Gastrocnemius medialis (tissue), 4 donors: ENCODE measurements around the gene SLC35B2. TPM values are rescaled to one million over a fixed set of nuclear protein-coding genes. Genes with fewer than 3 reads are reported as not detected.

Experiments
- ATAC-seq, 2 donors: fragments of 150-250 bp; one replicate each; pipeline ENCODE4 v1.9.1; 2016
- DNase-seq, 2 donors: peaks; one replicate each; pipeline ENCODE4 v3.0.0-alpha.2; 2019
- H3K27ac ChIP-seq, 4 donors: fragments of 200-600 bp; sonication (generic); 1 replicate in 1 of 4; 2 replicates in 3 of 4; pipeline ENCODE4 v1.5.1; 2016 to 2018; ENCODE audit warnings: mild to moderate bottlenecking in 2 of 4, moderate library complexity in 1 of 4
- H3K27me3 ChIP-seq, 3 donors: fragments of 200-600 bp; sonication (generic) in 2 of 3; 1 replicate in 1 of 3; 2 replicates in 2 of 3; pipeline versions ENCODE4 v1.5.1 to v1.6.0; 2016 to 2019; ENCODE audit warnings: mild to moderate bottlenecking in 1 of 3, moderate library complexity in 1 of 3
- H3K36me3 ChIP-seq, 2 donors: fragments of 200-600 bp; sonication (generic) in 1 of 2; one replicate each; pipeline ENCODE4 v1.5.1; 2017 to 2018
- H3K4me1 ChIP-seq, 2 donors: fragments of 200-600 bp; sonication (generic) in 1 of 2; one replicate each; pipeline ENCODE4 v1.5.1; 2016 to 2017; ENCODE audit warnings: mild to moderate bottlenecking in 2 of 2
- H3K4me3 ChIP-seq, 4 donors: fragments of 200-600 bp; sonication (generic) in 3 of 4; 1 replicate in 1 of 4; 2 replicates in 3 of 4; pipeline ENCODE4 v1.5.1; 2016 to 2019; ENCODE audit warnings: mild to moderate bottlenecking in 2 of 4
- H3K9me3 ChIP-seq, 3 donors: fragments of 200-600 bp; sonication (generic) in 2 of 3; 1 replicate in 1 of 3; 2 replicates in 2 of 3; pipeline ENCODE4 v1.5.1; 2016 to 2019
- POLR2A ChIP-seq, 2 donors: fragments of 450-650 bp; IDR thresholded peaks; one replicate each; pipeline ENCODE4 v1.6.1; 2017; ENCODE audit warnings: antibody characterized with exemption in 2 of 2, mild to moderate bottlenecking in 2 of 2, moderate library complexity in 2 of 2
- in situ Hi-C, 4 donors: fragments of 200-750 bp; cut with MboI; loops; one replicate each; pipeline versions ENCODE4 v1.15.0 to v1.8.0; 2017; ENCODE audit warnings: low sequenced_read_pairs in 4 of 4
- intact Hi-C: fragments of 100-400 bp; cut with DNase I; formaldehyde crosslinking; loops from one replicate; pipeline ENCODE4 v1.15.1; 2023; ENCODE audit warnings: low total_unique reads
- total RNA-seq, 4 donors: library from RNA; depleted of rRNA; stranded (reverse); fragments of >200 nt; gene quantifications; one replicate each; pipeline versions ENCODE4 v1.1.0 to v1.2.3, GENCODE V29; 2016
- TF ChIP-seq, protein P1 (sequence below), 5 experiments: fragments of 450-650 bp in 3 of 5; fragments of 200-600 bp in 2 of 5; sonication (generic) in 2 of 5; IDR thresholded peaks in 4 of 5; conservative IDR thresholded peaks in 1 of 5; 1 replicate in 4 of 5; 2 replicates in 1 of 5; pipeline ENCODE4 v1.5.1; 2016 to 2019; ENCODE audit warnings: antibody characterized with exemption in 5 of 5, mild to moderate bottlenecking in 3 of 5, moderate library complexity in 3 of 5

Gene SLC35B2
- total RNA-seq, 4 donors from 2014 or later, result 14.9 to 35.9 (median 21.4) TPM

GRCh38 chr6:44230034-44230675 lies 27.2 kb downstream of the SLC35B2 start:
- H3K9me3 ChIP-seq, result no peaks in the 10 kb centered on the region
- no peak overlapping the region for H3K4me3 ChIP-seq
- H3K27me3 ChIP-seq, result no peaks in the 10 kb centered on the region
- TF ChIP-seq, protein P1, sequence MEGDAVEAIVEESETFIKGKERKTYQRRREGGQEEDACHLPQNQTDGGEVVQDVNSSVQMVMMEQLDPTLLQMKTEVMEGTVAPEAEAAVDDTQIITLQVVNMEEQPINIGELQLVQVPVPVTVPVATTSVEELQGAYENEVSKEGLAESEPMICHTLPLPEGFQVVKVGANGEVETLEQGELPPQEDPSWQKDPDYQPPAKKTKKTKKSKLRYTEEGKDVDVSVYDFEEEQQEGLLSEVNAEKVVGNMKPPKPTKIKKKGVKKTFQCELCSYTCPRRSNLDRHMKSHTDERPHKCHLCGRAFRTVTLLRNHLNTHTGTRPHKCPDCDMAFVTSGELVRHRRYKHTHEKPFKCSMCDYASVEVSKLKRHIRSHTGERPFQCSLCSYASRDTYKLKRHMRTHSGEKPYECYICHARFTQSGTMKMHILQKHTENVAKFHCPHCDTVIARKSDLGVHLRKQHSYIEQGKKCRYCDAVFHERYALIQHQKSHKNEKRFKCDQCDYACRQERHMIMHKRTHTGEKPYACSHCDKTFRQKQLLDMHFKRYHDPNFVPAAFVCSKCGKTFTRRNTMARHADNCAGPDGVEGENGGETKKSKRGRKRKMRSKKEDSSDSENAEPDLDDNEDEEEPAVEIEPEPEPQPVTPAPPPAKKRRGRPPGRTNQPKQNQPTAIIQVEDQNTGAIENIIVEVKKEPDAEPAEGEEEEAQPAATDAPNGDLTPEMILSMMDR (IDR thresholded peaks at IDR 0.05 in 4 of 5, conservative IDR thresholded peaks at IDR 0.05 in 1 of 5), result no peak
- no peak for TF ChIP-seq POLR2A (IDR thresholded peaks at IDR 0.05)
- peaks cover 0 to 8% of the 10 kb centered on the region in 2 donors for H3K36me3 ChIP-seq
- intact Hi-C loops, result no loop called here
- DNase-seq (no peak), ATAC-seq (no peak)
- peak overlapping the region; percentile 95 to 99 (median 98) for H3K27ac ChIP-seq
- H3K4me1 ChIP-seq, result peaks cover 77 to 81% of the 10 kb centered on the region in 2 donors
- in situ Hi-C loops, result loop anchor here in 2 of 4 donors (10.0 to 25.0 kb wide), 2 partner anchors 55 to 118 kb away; no protein-coding TSS in a partner anchor

DNA sequence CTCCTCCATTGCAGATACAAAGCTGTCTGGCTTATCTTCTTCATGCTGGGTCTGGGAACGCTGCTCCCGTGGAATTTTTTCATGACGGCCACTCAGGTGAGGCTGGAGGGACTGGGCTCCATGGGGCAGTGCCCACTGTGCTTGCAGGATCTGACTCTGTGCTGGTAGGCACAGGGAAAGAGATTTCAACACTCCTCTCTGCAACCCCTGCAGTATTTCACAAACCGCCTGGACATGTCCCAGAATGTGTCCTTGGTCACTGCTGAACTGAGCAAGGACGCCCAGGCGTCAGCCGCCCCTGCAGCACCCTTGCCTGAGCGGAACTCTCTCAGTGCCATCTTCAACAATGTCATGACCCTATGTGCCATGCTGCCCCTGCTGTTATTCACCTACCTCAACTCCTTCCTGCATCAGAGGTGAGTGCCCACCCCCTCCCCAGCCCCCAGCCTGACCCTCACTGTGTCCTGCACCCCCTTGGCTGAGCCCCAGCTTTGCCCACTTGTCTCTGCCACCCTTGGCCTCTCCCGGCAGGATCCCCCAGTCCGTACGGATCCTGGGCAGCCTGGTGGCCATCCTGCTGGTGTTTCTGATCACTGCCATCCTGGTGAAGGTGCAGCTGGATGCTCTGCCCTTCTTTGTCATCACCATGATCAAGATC lies 27.8 kb downstream of the SLC35B2 start:
- TF ChIP-seq, protein P1 (IDR thresholded peaks at IDR 0.05 in 4 of 5, conservative IDR thresholded peaks at IDR 0.05 in 1 of 5), result no peak
- peak; percentile 57 to 76 for TF ChIP-seq POLR2A (IDR thresholded peaks at IDR 0.05)
- H3K27ac ChIP-seq, result peak overlapping the region; percentile 95 to 99 (median 98)
- in situ Hi-C loops (loop anchor here in 2 of 4 donors (10.0 to 25.0 kb wide), 2 partner anchors 55 to 117 kb away; no protein-coding TSS in a partner anchor), intact Hi-C loops (loop anchor here (5.0 kb wide), 1 partner anchor 237 kb away; no protein-coding TSS in a partner anchor)
- peaks cover 79 to 81% of the 10 kb centered on the region in 2 donors for H3K4me1 ChIP-seq
- peaks cover 0 to 8% of the 10 kb centered on the region in 2 donors for H3K36me3 ChIP-seq
- H3K9me3 ChIP-seq, result no peaks in the 10 kb centered on the region
- no peaks in the 10 kb centered on the region for H3K27me3 ChIP-seq
- no peak overlapping the region for H3K4me3 ChIP-seq
- ATAC-seq, result peak; percentile 80 to 82
- DNase-seq, result peak; percentile 88 to 94

- Histone ChIP-seq H3K9me3 (no peaks in the 10 kb centered on the region), H3K36me3 (peaks cover 0 to 8% of the 10 kb centered on the region in 2 donors), H3K4me1 (peaks cover 79 to 81% of the 10 kb centered on the region in 2 donors), H3K27me3 (no peaks in the 10 kb centered on the region), H3K27ac (peak overlapping the region; percentile 95 to 99 (median 98)), H3K4me3 (no peak overlapping the region)
- no peak for TF ChIP-seq POLR2A (IDR thresholded peaks at IDR 0.05)
- TF ChIP-seq, protein P1 (IDR thresholded peaks at IDR 0.05 in 4 of 5, conservative IDR thresholded peaks at IDR 0.05 in 1 of 5), result no peak
- intact Hi-C loops (loop anchor here (5.0 kb wide), 1 partner anchor 237 kb away; no protein-coding TSS in a partner anchor), in situ Hi-C loops (loop anchor here in 1 of 4 donors (25.0 kb wide), 1 partner anchor 117 kb away; no protein-coding TSS in a partner anchor)
- ATAC-seq (peak in 1 of 2 donors; percentile 3), DNase-seq (no peak)
Measured at GRCh38 chr6:44228836-44229235, 28.5 kb downstream of the SLC35B2 start.

- in situ Hi-C loops (loop anchor here in 1 of 4 donors (25.0 kb wide), 1 partner anchor 116 kb away; no protein-coding TSS in a partner anchor), intact Hi-C loops (loop anchor here (5.0 kb wide), 1 partner anchor 236 kb away; no protein-coding TSS in a partner anchor)
- no peak for DNase-seq
- Histone ChIP-seq H3K4me1 (peaks cover 75 to 79% of the 10 kb centered on the region in 2 donors), H3K9me3 (no peaks in the 10 kb centered on the region), H3K27me3 (no peaks in the 10 kb centered on the region), H3K36me3 (peaks cover 0 to 8% of the 10 kb centered on the region in 2 donors), H3K4me3 (peak overlapping the region in 3 of 4 donors; percentile 31 to 51 (median 41)), H3K27ac (peak overlapping the region; percentile 95 to 99 (median 98))
- TF ChIP-seq POLR2A (IDR thresholded peaks at IDR 0.05), result no peak
- ATAC-seq, result peak in 1 of 2 donors; percentile 2
Measured at GRCh38 chr6:44228433-44228832, 28.9 kb downstream of the SLC35B2 start.
